ENCODE measurements around the gene EN2.

The EN2 gene

GRCh38 chr7:155464183-155464582 is 6.3 kb downstream of the EN2 start:
- DNase-seq (ENCODE audit: low spot score) = no peak

GRCh38 chr7:155464948-155465739 is 7.2 kb downstream of the EN2 start:
- DNase-seq (ENCODE audit: low spot score) = no peak

- DNase-seq (ENCODE audit: low spot score) = no peak
These were observed 7.8 kb downstream of the EN2 start for GRCh38 chr7:155465761-155466141.

GRCh38 chr7:155466142-155466813 is 8.3 kb downstream of the EN2 start:
- no peak for DNase-seq (ENCODE audit: low spot score)

- no peak for DNase-seq (ENCODE audit: low spot score)
These were observed 9.1 kb downstream of the EN2 start for GRCh38 chr7:155466814-155467733.

- DNase-seq (ENCODE audit: low spot score) = no peak
These were observed 10.2 kb downstream of the EN2 start for GRCh38 chr7:155467846-155468784.

- no peak for DNase-seq (ENCODE audit: low spot score)
These were observed 10.8 kb downstream of the EN2 start for GRCh38 chr7:155468785-155469148.

- DNase-seq (ENCODE audit: low spot score) = no peak
These were observed 11.6 kb downstream of the EN2 start for GRCh38 chr7:155469311-155470185.

- DNase-seq (ENCODE audit: low spot score) = no peak
These were observed 12.2 kb downstream of the EN2 start for GRCh38 chr7:155470186-155470487.

GRCh38 chr7:155470686-155471638 is 13.0 kb downstream of the EN2 start:
- no peak for DNase-seq (ENCODE audit: low spot score)

GRCh38 chr7:155471718-155472117 is 13.8 kb downstream of the EN2 start:
- DNase-seq (ENCODE audit: low spot score) = no peak

- no peak for DNase-seq (ENCODE audit: low spot score)
These were observed 19.5 kb downstream of the EN2 start for GRCh38 chr7:155477476-155477875.

GRCh38 chr7:155481764-155482163 is 23.8 kb downstream of the EN2 start:
- no peak for DNase-seq (ENCODE audit: low spot score)

GRCh38 chr7:155482511-155483183 is 24.7 kb downstream of the EN2 start:
- DNase-seq (ENCODE audit: low spot score) = no peak

- no peak for DNase-seq (ENCODE audit: low spot score)
These were observed 25.3 kb downstream of the EN2 start for GRCh38 chr7:155483245-155483644.

- DNase-seq (ENCODE audit: low spot score) = no peak
These were observed 26.0 kb downstream of the EN2 start for GRCh38 chr7:155483868-155484325.

- no peak for DNase-seq (ENCODE audit: low spot score)
These were observed 26.8 kb downstream of the EN2 start for GRCh38 chr7:155484483-155485399.

Measured in hematopoietic multipotent progenitor cell treated with erythropoietin and hydrocortisone succinate and interleukin-3 and kit ligand, for 17 days (in vitro differentiated cells).